Neural crest cell (in vitro differentiated cells): ENCODE measurements around the gene FKBP6. TPM values are rescaled to one million over a fixed set of nuclear protein-coding genes. Genes with fewer than 3 reads are reported as not detected.
"Not testable (repeated sequence)": the region's sequence is repeated elsewhere in the genome, so short reads cannot be mapped to it uniquely, and the experiment has no call there.

Experiments
- DNase-seq: peaks from one replicate; pipeline ENCODE4 v3.0.0; 2021; ENCODE audit warnings: low read depth, mixed read lengths, low spot score
- H3K27ac Mint-ChIP-seq: one replicate; pipeline ENCODE4 v1.8.0; 2021; ENCODE audit warnings: mild to moderate bottlenecking, mixed read lengths; ENCODE audit not compliant: unreplicated experiment
- H3K27me3 Mint-ChIP-seq: 2 replicates; pipeline ENCODE4 v1.8.0; 2021; ENCODE audit warnings: low read depth, mild to moderate bottlenecking, mixed read lengths
- H3K36me3 Mint-ChIP-seq: 2 replicates; pipeline ENCODE4 v1.8.0; 2021; ENCODE audit warnings: low read depth, mild to moderate bottlenecking, mixed read lengths
- H3K4me1 Mint-ChIP-seq: 2 replicates; pipeline ENCODE4 v1.8.0; 2021; ENCODE audit warnings: mixed read lengths
- H3K4me3 Mint-ChIP-seq: one replicate; pipeline ENCODE4 v1.8.0; 2021; ENCODE audit warnings: mild to moderate bottlenecking, mixed read lengths
- H3K9me3 Mint-ChIP-seq: 2 replicates; pipeline ENCODE4 v1.8.0; 2021; ENCODE audit warnings: mixed read lengths
- total RNA-seq: library from RNA; stranded (reverse); gene quantifications from 2 replicates; pipeline ENCODE4 v1.2.1, GENCODE V29; 2021
- TF ChIP-seq, protein P1 (sequence below): fragments of 200-600 bp; sonication (generic); conservative IDR thresholded peaks from 2 replicates; pipeline ENCODE4 v1.5.0; 2021; ENCODE audit warnings: antibody characterized with exemption, mild to moderate bottlenecking

The FKBP6 gene
- total RNA-seq, 1 donor from 2014 or later, result not detected

DNA sequence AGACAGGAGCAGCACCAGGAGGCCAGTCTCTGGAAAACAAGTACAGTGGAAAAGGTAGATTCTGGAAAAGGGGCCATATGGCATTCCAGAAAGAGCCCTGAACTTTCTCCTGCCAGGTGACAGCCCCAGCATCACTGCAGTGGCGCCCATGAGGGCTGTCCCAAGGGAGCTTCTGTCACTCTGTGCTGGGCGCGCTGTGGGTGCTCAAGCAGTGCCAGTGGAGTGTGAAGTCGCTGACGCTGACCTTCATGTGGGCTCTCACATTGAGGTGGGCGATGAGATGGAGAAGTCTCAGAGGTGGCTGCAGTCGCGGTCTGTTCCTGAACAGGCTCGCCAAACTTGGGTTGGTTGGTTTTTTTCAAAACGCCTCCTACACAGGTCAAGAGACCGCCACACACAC, 38.2 kb downstream of the FKBP6 start:
- Mint-ChIP-seq H3K27me3 (no peaks in the 10 kb centered on the region), H3K36me3 (no peaks in the 10 kb centered on the region), H3K4me1 (peaks cover 8% of the 10 kb centered on the region), H3K9me3 (no peaks in the 10 kb centered on the region), H3K27ac (no peak overlapping the region), H3K4me3 (no peak overlapping the region)
- no peak for DNase-seq
- TF ChIP-seq, protein P1, sequence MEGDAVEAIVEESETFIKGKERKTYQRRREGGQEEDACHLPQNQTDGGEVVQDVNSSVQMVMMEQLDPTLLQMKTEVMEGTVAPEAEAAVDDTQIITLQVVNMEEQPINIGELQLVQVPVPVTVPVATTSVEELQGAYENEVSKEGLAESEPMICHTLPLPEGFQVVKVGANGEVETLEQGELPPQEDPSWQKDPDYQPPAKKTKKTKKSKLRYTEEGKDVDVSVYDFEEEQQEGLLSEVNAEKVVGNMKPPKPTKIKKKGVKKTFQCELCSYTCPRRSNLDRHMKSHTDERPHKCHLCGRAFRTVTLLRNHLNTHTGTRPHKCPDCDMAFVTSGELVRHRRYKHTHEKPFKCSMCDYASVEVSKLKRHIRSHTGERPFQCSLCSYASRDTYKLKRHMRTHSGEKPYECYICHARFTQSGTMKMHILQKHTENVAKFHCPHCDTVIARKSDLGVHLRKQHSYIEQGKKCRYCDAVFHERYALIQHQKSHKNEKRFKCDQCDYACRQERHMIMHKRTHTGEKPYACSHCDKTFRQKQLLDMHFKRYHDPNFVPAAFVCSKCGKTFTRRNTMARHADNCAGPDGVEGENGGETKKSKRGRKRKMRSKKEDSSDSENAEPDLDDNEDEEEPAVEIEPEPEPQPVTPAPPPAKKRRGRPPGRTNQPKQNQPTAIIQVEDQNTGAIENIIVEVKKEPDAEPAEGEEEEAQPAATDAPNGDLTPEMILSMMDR, result no peak

DNA sequence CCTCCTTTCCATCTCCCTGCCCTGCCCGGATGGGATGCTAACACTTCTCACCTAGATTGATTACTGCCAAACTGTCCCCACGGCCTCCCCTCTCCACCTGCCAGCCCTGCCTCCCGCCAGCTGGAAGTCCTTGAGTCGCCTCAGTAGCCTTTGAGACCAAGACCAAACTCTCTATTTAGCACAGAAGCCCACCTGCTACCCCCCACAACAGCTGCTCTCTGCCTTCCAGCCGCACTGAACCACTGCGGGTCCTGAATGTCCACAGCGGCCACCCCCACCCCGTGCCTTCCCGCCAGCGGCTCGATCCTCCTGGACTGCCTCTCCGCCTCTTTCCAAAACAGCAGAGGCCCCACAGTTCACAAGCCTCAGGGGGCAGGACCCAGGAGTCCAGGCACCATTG, 39.0 kb downstream of the FKBP6 start:
- no peak for DNase-seq
- Mint-ChIP-seq H3K27me3 (no peaks in the 10 kb centered on the region), H3K36me3 (no peaks in the 10 kb centered on the region), H3K9me3 (no peaks in the 10 kb centered on the region), H3K4me1 (peaks cover 8% of the 10 kb centered on the region), H3K27ac (peak overlapping the region; percentile 86), H3K4me3 (no peak overlapping the region)
- TF ChIP-seq, protein P1, result no peak

DNA sequence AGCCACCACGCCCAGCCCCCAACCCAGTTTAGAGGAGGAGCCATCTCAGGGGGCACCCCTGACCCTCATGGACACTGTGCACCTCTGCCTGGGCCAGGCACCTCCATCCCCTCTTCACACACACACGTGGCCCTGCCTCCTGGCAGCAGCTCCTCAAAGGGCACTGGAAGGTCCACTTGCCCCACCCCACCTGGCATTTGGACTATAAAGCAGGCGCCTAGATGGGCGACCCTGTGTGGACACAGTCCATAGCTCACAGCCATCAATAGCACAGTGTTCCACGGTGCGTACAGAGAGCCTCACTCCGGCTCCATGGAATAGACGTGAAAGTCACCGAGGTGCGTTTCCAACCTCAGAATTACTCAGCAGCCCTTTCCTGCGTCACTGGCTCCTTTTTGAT, 41.0 kb downstream of the FKBP6 start:
- Mint-ChIP-seq H3K9me3 (no peaks in the 10 kb centered on the region), H3K4me3 (no peak overlapping the region), H3K27ac (peak overlapping the region; percentile 75), H3K27me3 (no peaks in the 10 kb centered on the region), H3K4me1 (peaks cover 8% of the 10 kb centered on the region), H3K36me3 (no peaks in the 10 kb centered on the region)
- TF ChIP-seq, protein P1, result no peak
- no peak for DNase-seq

DNA sequence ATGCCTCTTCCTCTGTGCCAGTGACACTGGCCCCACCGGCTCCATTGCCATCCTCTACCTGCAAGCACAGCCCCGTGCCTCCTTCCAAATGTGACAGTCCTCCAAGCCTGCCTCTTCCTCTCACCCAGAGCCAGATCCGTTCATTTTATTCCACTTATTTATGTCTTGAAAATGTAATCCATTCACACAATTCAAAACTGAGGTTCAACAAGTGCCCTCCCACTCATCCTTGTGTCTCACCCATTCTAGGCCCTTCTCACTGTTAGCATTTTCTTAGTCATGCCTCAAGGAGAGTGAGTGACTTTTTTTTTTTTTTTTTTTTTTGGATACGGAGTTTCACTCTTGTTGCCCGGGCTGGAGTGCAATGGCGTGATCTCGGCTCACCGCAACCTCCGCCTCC, 41.7 kb downstream of the FKBP6 start:
- H3K36me3 Mint-ChIP-seq, result no peaks in the 10 kb centered on the region
- H3K4me3 Mint-ChIP-seq, result no peak overlapping the region
- no peaks in the 10 kb centered on the region for H3K27me3 Mint-ChIP-seq
- DNase-seq, result no peak
- TF ChIP-seq, protein P1, result no peak
- no peaks in the 10 kb centered on the region for H3K9me3 Mint-ChIP-seq
- no peak overlapping the region for H3K27ac Mint-ChIP-seq
- peaks cover 8% of the 10 kb centered on the region for H3K4me1 Mint-ChIP-seq

DNA sequence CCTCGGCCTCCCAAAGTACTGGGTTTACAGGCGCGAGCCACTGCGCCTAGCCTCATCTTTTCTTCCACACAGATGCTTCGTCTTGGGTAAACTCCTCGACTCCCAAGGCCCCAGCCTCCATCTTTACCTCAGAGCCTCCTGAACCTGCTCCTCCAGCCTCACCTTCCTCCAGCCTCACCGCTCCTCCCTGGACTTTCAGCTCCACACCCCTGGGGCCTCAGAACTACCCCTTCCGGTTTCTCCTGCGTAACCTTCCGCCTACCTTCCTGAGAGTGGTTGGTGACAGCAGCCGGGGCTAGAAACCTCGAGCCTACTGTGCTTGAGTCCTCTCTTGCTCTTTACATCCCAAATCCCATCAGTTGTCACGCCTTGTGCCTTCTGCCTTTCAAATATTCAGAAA, 45.8 kb downstream of the FKBP6 start:
- H3K4me3 Mint-ChIP-seq, result no peak overlapping the region
- TF ChIP-seq, protein P1, result no peak
- H3K9me3 Mint-ChIP-seq, result no peaks in the 10 kb centered on the region
- no peaks in the 10 kb centered on the region for H3K36me3 Mint-ChIP-seq
- no peaks in the 10 kb centered on the region for H3K4me1 Mint-ChIP-seq
- DNase-seq, result no peak
- no peaks in the 10 kb centered on the region for H3K27me3 Mint-ChIP-seq
- no peak overlapping the region for H3K27ac Mint-ChIP-seq

DNA sequence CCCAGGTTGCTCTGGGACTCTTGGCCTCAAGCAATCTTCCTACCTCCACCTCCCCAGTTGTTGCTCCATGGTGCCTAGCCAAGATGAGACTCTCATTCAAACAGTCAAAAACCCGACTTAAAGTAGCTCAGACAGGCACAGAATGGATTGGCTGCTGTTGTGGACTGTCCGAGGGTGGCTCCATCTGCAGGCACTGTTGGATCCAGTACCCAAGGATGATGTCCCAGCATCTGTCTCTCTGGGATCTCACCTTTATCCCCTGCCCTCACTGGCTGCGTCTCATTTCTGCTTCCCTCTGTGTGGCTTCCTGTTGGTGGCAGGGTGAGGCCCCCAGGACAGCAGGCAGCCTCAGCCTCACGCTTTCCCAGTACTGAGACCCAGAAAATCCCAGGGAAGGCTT, 48.3 kb downstream of the FKBP6 start:
- H3K27me3 Mint-ChIP-seq, H3K27ac Mint-ChIP-seq: not testable (repeated sequence)

More for the DNA sequence above, 48.3 kb downstream of the FKBP6 start:
- H3K4me3 Mint-ChIP-seq, H3K36me3 Mint-ChIP-seq, H3K9me3 Mint-ChIP-seq, DNase-seq, H3K4me1 Mint-ChIP-seq: not testable (repeated sequence)
